Measurements from ENCODE around the gene LY86.

DNA sequence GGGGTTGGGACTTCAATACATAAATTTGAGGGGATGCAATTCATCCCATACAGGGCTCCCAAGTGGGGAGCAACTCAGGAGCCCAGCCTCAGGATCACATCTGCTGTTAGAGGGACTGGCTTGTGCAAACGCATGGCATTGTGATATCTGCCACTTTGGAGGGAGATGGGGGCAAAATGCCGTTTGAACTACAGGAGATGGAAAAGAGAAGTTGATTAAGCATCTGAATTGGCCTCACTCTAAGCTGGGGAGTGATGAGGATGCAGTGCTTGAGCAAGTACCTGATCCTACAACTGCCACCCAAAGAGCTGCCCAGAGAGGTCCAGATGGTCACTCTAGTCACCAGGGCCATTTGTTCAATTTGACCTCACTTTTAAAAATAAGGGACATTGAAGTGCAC is 2.0 kb downstream of the LY86 start:
- TF ChIP-seq, protein P1, sequence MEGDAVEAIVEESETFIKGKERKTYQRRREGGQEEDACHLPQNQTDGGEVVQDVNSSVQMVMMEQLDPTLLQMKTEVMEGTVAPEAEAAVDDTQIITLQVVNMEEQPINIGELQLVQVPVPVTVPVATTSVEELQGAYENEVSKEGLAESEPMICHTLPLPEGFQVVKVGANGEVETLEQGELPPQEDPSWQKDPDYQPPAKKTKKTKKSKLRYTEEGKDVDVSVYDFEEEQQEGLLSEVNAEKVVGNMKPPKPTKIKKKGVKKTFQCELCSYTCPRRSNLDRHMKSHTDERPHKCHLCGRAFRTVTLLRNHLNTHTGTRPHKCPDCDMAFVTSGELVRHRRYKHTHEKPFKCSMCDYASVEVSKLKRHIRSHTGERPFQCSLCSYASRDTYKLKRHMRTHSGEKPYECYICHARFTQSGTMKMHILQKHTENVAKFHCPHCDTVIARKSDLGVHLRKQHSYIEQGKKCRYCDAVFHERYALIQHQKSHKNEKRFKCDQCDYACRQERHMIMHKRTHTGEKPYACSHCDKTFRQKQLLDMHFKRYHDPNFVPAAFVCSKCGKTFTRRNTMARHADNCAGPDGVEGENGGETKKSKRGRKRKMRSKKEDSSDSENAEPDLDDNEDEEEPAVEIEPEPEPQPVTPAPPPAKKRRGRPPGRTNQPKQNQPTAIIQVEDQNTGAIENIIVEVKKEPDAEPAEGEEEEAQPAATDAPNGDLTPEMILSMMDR (IDR thresholded peaks at IDR 0.05; ENCODE audit: low read depth, low read length) = no peak
- no peak for TF ChIP-seq EZH2phosphoT487 (IDR thresholded peaks at IDR 0.05; ENCODE audit: low read depth)
